Fibroblast of villous mesenchyme (primary cell): ENCODE data around the gene PML. TPM values are rescaled to one million over a fixed set of nuclear protein-coding genes. Genes with fewer than 3 reads are reported as not detected.
"Not testable (repeated sequence)": the region's sequence is repeated elsewhere in the genome, so short reads cannot be mapped to it uniquely, and the experiment has no call there.

Experiments used
- DNase-seq: peaks from one replicate; pipeline ENCODE4 v3.0.0-alpha.2; 2010; ENCODE audit warnings: low read depth
- H3K4me3 ChIP-seq: 2 replicates; pipeline ENCODE4 v1.5.1; 2011; ENCODE audit warnings: low read depth, mild to moderate bottlenecking, low read length
- total RNA-seq: library from RNA; depleted of rRNA; stranded (reverse); fragments of >200 nt; gene quantifications from 2 replicates; pipeline ENCODE4 v1.2.3, GENCODE V29; 2012
- TF ChIP-seq, protein P1 (sequence below): IDR thresholded peaks from 2 replicates; pipeline ENCODE4 v1.5.1; 2012; ENCODE audit warnings: low read depth, mild to moderate bottlenecking, low read length; ENCODE audit not compliant: insufficient read depth

The PML gene
- total RNA-seq, 1 donor: 56.1 TPM

DNA sequence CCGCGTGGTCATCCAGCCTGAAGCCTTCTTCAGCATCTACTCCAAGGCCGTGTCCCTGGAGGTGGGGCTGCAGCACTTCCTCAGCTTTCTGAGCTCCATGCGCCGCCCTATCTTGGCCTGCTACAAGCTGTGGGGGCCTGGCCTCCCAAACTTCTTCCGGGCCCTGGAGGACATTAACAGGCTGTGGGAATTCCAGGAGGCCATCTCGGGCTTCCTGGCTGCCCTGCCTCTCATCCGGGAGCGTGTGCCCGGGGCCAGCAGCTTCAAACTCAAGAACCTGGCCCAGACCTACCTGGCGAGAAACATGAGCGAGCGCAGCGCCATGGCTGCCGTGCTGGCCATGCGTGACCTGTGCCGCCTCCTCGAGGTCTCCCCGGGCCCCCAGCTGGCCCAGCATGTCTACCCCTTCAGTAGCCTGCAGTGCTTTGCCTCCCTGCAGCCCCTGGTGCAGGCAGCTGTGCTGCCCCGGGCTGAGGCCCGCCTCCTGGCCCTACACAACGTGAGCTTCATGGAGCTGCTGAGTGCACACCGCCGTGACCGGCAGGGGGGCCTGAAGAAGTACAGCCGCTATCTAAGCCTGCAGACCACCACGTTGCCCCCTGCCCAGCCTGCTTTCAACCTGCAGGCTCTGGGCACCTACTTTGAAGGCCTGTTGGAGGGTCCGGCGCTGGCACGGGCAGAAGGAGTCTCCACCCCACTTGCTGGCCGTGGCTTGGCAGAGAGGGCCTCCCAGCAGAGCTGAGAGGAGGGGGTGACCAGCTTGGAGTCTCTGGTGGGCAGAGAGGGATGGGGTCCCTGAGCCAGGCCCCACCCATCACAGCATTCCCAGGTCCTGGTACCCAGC lies 50.0 kb downstream of the PML start:
- H3K4me3 ChIP-seq: no peak overlapping the region
- TF ChIP-seq, protein P1, sequence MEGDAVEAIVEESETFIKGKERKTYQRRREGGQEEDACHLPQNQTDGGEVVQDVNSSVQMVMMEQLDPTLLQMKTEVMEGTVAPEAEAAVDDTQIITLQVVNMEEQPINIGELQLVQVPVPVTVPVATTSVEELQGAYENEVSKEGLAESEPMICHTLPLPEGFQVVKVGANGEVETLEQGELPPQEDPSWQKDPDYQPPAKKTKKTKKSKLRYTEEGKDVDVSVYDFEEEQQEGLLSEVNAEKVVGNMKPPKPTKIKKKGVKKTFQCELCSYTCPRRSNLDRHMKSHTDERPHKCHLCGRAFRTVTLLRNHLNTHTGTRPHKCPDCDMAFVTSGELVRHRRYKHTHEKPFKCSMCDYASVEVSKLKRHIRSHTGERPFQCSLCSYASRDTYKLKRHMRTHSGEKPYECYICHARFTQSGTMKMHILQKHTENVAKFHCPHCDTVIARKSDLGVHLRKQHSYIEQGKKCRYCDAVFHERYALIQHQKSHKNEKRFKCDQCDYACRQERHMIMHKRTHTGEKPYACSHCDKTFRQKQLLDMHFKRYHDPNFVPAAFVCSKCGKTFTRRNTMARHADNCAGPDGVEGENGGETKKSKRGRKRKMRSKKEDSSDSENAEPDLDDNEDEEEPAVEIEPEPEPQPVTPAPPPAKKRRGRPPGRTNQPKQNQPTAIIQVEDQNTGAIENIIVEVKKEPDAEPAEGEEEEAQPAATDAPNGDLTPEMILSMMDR: no peak
- no peak for DNase-seq

DNA sequence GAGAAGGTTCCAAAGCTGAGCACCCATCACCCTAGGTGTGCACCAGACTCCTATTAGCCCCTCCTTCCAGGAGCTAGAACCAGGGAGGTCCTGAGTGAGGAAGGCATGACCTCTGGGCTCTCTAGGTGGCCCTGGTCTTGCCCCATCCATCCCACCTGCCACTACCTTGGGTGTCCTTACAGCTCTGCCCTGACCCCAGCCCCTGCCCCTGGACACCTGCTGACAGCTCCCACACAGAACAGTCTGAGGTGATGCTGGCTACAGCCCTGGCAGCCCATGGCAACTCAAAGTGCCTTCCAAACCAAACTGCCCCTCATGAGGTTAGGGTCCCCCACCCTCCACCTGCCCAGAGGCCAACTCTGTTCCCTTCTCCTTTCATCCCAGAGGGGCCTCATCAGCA lies 50.7 kb downstream of the PML start:
- no peak overlapping the region for H3K4me3 ChIP-seq
- DNase-seq: no peak
- TF ChIP-seq, protein P1: no peak

DNA sequence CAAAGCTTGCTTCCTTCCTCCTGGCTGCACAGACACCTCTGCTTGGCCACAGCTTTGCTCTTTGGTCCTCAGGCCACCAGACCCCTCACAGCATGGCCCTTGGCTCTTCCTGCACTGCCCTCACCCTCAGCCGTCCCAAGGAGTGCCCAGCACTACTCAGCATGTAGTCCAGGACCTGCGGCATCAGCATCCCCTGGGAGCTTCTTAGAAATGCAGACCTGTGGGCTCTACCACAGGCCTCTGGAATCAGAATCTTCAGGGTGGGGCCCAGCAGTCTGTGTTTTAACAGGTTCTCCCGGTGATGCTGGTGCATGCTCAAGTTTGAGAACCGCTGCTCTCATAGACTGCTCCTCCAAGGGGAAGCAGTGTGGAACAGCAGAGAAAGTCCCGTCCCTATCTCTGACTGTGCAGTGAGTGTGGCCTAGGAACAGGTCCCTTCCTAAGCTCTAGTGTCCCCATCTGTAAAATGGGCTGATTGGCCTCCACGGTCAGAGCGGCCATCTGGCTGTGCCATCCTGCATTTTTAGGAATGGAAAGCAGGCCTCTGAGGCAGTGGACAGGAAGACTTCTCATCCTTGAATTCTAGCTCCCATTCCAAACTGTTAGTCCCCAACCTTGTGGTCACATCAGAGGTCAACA lies 51.2 kb downstream of the PML start:
- no peak for DNase-seq
- no peak overlapping the region for H3K4me3 ChIP-seq
- TF ChIP-seq, protein P1: no peak

DNA sequence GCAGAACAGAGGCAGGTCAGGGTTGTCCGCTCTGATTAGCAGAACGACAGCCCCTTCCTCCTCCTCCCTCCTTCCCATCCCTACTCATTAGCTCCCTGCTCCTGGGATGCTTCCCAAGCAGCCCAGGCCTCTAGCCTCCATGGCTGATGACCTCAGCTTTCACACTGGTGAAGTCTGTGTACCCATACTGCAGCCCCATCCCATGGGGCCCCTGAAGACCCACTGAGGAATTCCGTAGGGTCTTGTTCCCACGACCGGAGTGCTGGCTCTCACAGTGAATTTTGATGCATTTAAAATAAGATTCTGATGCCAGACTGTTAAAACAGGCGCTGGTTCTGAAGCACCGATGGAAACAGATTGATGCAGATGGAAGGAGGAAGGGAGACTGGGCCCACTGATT lies 51.8 kb downstream of the PML start:
- no peak for DNase-seq
- TF ChIP-seq, protein P1: no peak
- no peak overlapping the region for H3K4me3 ChIP-seq

DNA sequence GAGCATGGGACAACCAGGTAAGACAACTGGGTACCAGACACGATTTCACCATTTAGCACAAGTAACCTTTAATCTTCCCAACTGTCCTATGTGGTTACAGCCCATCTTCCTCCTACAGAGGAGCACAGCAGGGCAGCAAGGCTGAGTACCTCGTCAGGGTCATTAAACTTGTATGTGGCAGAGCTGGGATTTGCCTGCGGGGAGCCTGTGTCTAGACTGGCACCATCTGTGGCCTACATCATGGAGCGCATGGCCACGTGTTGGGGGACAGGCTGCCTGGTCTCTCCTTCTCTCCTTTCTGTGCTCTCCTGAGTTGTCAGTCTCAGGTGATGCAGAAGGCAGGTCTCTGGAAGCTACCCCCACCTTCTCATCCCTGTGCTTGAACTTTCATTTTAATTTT lies 55.6 kb downstream of the PML start:
- H3K4me3 ChIP-seq: no peak overlapping the region
- DNase-seq: peak; percentile 19
- TF ChIP-seq, protein P1: no peak

DNA sequence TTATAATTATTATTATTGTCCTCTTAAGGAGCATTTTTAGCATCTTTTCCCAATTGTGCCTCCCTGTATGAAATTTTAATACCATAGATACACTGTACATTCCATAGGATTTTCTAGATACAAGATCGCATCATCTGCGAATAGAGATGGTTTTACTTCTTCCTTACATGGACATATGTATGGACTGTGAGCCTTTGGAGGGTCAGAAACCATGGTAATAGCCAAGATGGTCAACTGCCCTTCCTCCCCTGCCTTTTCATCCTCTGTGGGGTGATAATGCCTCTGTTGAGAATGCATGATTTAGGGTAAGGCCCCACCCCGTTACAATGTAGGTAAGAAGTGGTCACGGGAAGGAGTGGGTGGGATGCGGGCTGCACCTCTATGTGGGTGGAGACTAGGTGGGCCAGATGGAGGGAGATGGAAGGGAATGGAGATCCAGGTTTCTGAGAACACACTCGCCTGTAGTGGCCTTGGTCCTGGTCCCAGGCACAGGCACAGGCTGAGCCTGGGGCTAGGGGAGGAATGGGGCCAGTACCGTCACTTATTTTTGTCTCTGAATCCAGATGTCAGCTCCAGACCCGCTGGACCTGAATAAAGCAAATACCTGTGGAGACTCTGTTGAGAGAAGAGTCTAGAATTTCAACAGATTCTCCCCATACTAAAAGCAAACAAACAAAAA lies 56.2 kb downstream of the PML start:
- peak overlapping the region; percentile 15 for H3K4me3 ChIP-seq
- DNase-seq: peak; percentile 13
- TF ChIP-seq, protein P1: no peak

DNA sequence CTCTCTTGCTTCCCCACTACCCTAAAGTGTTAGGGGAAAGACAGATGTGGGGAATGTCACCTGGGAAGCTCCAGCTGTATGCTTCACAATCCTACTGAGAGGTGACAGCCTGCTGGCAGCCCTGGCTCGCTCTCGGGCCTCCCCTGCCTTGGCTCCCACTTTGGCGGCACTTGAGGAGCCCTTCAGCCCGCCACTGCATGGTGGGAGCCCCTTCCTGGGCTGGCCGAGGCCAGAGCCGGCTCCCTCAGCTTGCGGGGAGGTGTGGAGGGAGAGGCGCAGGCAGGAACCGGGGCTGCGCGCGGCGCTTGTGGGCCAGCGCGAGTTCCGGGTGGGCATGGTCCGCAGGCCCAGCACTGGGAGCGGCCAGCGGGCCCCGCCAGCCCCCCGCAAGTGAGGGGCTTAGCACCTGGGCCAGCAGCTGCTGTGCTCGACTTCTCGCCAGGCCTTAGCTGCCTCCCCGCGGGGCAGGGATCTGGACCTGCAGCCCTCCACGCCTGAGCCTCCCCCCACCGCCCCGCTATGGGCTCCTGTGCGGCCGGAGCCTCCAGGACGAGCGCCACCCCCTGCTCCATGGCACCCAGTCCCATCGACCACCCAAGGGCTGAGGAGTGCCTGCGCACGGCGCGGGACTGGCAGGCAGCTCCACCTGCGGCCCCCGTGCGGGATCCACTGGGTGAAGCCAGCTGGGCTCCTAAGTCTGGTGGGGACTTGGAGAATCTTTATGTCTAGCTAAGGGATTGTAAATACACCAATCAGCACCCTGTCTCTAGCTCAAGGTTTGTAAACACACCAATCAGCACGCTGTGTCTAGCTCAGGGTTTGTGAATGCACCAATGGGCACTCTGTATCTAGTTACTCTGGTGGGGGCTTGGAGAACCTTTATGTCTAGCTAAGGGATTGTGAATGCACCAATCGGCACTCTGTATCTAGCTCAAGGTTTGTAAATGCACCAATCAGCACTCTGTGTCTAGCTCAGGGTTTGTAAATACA lies 58.0 kb downstream of the PML start:
- DNase-seq: not testable (repeated sequence)

More for the DNA sequence above, 58.0 kb downstream of the PML start:
- H3K4me3 ChIP-seq: not testable (repeated sequence)
